ENCODE results near the gene APOLD1. TPM values are rescaled to one million over a fixed set of nuclear protein-coding genes. Genes with fewer than 3 reads are reported as not detected.

APOLD1 gene
- total and polyA plus RNA-seq, 2 of the 4 experiments (the other 2 are of a cell fraction) = 2.3 to 4.5 TPM

DNA sequence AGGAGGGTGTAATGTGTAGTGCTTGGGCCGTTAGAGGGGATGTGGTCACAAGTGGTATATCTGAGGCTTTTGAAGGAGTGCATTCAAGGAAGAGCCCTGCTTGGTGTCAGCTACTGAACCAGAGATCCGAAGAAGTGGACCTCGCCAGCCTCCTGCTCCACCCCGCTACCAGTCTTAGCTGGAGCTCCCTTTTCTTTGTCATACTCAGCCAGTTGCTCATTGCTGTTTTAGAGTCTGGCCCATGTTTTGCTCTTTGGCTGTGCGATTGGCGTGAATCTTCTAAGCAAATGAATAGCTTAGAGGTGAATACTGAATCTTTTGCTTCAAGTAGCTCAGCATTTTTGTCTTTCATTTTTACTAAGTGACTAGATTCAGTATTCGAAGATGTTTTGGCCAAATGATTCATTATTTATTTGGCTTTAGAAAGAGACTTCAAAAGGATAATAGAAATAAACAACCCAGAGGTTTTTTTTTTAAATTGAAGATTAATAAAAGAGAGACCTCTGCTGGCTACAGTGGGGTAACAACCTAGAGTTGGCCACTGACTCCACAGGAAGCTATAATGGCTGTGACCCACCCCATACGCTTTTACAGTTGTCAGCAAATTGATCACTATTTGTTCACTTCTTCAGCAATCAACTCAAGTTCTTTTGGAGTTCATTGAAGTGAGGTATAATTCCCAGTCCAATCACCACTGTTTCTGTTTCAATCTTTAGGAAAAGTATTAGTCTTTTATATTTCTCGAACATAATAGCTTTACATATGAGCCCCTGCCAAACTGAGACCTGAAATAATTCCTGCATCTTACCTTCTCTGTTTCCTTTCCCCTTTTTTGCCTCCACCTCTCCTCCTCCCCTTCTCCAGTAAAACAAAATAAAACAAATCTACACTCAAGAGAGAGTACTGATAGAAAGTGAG lies 48.4 kb upstream of the APOLD1 start:
- peak; percentile 85 for DNase-seq
- H3K27ac ChIP-seq (ENCODE audit: insufficient read depth, low read length) = peak overlapping the region; percentile 76
- peaks cover 7% of the 10 kb centered on the region; the same call in 1 of the 2 replicates for H3K9me1 ChIP-seq (ENCODE audit: insufficient read depth, low read length)
- H3K4me1 ChIP-seq (ENCODE audit: control insufficient read depth, insufficient read depth, low read length) = peaks cover 16% of the 10 kb centered on the region
- H2AK5ac ChIP-seq (ENCODE audit: low read depth, low read length) = peak overlapping the region; percentile 20
- H3K4me3 ChIP-seq (ENCODE audit: insufficient read depth, low read depth, low read length) = peak overlapping the region; percentile 16; the same call in 1 of the 2 replicates
- H2BK15ac ChIP-seq (ENCODE audit: low read depth, low read length) = peak overlapping the region; percentile 87; the same call in 2 of the 3 replicates
- H3K9ac ChIP-seq (ENCODE audit: low read depth, low read length) = peak overlapping the region; percentile 49
- H2BK20ac ChIP-seq (ENCODE audit: low read depth, low read length) = peak overlapping the region; percentile 82; the same call in 1 of the 2 replicates
- BruUV-seq (replicated peaks) = no TSS peak
- intact Hi-C loops (cut with micrococcal nuclease) = no loop called here
- in situ Hi-C loops (cut with MboI; ENCODE audit: low sequenced_read_pairs) = no loop called here
- H4K20me1 ChIP-seq (ENCODE audit: insufficient read depth, low read length) = 0 out of 2 replicates have a peak, but pooled peaks cover 3% of the 10 kb centered on the region
- H3K56ac ChIP-seq (ENCODE audit: extremely low read depth, insufficient read depth, low read length) = peak overlapping the region; percentile 75; the same call in 1 of the 2 replicates
- no peaks in the 10 kb centered on the region for H3K36me3 ChIP-seq (ENCODE audit: control insufficient read depth, insufficient read depth, low read length)
- ATAC-seq (ENCODE audit: low read depth) = peak; percentile 84
- H2AK9ac ChIP-seq (replicated peaks; ENCODE audit: low read depth, low read length, poor library complexity) = peak overlapping the region; percentile 86
- peak overlapping the region; percentile 40; the same call in 1 of the 2 replicates for H3K18ac ChIP-seq (ENCODE audit: low read depth, low read length)
- dilution Hi-C loops (cut with HindIII; ENCODE audit: low sequenced_read_pairs, unreplicated experiment) = no loop called here
- peak overlapping the region; percentile 88 for H2BK120ac ChIP-seq (ENCODE audit: low read depth, low read length)
- peak overlapping the region; percentile 77 for H3K4ac ChIP-seq (ENCODE audit: low read depth, low read length)
- peaks cover 43 to 64% of the 10 kb centered on the region in 2 experiments for H3K79me1 ChIP-seq (ENCODE audit: low read depth in 1 of 2, low read length in 2 of 2)
- H4K91ac ChIP-seq (ENCODE audit: insufficient read depth, low read depth, low read length) = peak overlapping the region; percentile 53
- peak overlapping the region; percentile 8 for H3K23ac ChIP-seq (ENCODE audit: low read depth, low read length)
- POLR2A ChIA-PET (ENCODE audit: unreplicated experiment) = interaction anchor here (1.2 kb wide), 1 partner anchor 11 kb away, joined by 3 read pairs; no protein-coding TSS in a partner anchor
- H3K4me2 ChIP-seq (ENCODE audit: low read depth, low read length) = peak overlapping the region; percentile 80
- peak overlapping the region; percentile 10 for H4K5ac ChIP-seq (ENCODE audit: low read depth, low read length)
- CTCF ChIA-PET = interaction anchor here (0.6 to 2.4 kb wide), 20 partner anchors 8 to 489 kb away, joined by 3 to 15 read pairs (median 4); partner anchors contain the start of gene CDKN1B
- peak overlapping the region; percentile 26 for H3K14ac ChIP-seq (replicated peaks; ENCODE audit: low read depth, low read length)
- no peaks in the 10 kb centered on the region for H3K9me3 ChIP-seq (ENCODE audit: control insufficient read depth, insufficient read depth, low read length)
- peak overlapping the region; percentile 78 for H2BK5ac ChIP-seq (ENCODE audit: low read depth, low read length, poor library complexity, severe bottlenecking)
- WGBS, 2 experiments (ENCODE audit: extremely low coverage in 2 of 2, insufficient read length in 1 of 2) = no CpG with 5 or more reads among the region's 9 CpGs
- H2AFZ ChIP-seq (replicated peaks; ENCODE audit: low read length, poor library complexity) = peak overlapping the region; percentile 77
- no peaks in the 10 kb centered on the region for H3K27me3 ChIP-seq (ENCODE audit: control insufficient read depth, insufficient read depth, low read length)
- peak overlapping the region in 1 of 2 experiments; percentile 74; a peak in 2 of 4 replicates for H4K8ac ChIP-seq (ENCODE audit: low read depth in 2 of 2, low read length in 2 of 2)
- TF ChIP-seq MXI1 (IDR thresholded peaks at IDR 0.05; ENCODE audit: borderline replicate concordance, low read depth, low read length) = no peak
- no peak; the same call in 1 of the 2 replicates for TF ChIP-seq POLR2A (IDR thresholded peaks at IDR 0.05; ENCODE audit: low read depth, low read length)
- no peak for TF ChIP-seq RCOR1 (IDR thresholded peaks at IDR 0.05; ENCODE audit: insufficient replicate concordance, low read length)
- TF ChIP-seq, protein P1, sequence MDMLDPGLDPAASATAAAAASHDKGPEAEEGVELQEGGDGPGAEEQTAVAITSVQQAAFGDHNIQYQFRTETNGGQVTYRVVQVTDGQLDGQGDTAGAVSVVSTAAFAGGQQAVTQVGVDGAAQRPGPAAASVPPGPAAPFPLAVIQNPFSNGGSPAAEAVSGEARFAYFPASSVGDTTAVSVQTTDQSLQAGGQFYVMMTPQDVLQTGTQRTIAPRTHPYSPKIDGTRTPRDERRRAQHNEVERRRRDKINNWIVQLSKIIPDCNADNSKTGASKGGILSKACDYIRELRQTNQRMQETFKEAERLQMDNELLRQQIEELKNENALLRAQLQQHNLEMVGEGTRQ (IDR thresholded peaks at IDR 0.05; ENCODE audit: low read depth, low read length) = no peak
- TF ChIP-seq NFE2L2 (IDR thresholded peaks at IDR 0.05; ENCODE audit: low read depth, low read length) = no peak
- TF ChIP-seq, protein P2, sequence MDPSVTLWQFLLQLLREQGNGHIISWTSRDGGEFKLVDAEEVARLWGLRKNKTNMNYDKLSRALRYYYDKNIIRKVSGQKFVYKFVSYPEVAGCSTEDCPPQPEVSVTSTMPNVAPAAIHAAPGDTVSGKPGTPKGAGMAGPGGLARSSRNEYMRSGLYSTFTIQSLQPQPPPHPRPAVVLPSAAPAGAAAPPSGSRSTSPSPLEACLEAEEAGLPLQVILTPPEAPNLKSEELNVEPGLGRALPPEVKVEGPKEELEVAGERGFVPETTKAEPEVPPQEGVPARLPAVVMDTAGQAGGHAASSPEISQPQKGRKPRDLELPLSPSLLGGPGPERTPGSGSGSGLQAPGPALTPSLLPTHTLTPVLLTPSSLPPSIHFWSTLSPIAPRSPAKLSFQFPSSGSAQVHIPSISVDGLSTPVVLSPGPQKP (IDR thresholded peaks at IDR 0.05; ENCODE audit: borderline replicate concordance, low read depth, low read length) = no peak
- 0 out of 2 replicates have a peak, but pooled peaks have one; percentile 23 for TF ChIP-seq FOS (IDR thresholded peaks at IDR 0.05; ENCODE audit: low read depth, low read length)
- TF ChIP-seq CHD1 (IDR thresholded peaks at IDR 0.05; ENCODE audit: low read depth, low read length) = no peak
- TF ChIP-seq RAD21 (IDR thresholded peaks at IDR 0.05; ENCODE audit: low read length) = peak; percentile 49
- TF ChIP-seq BHLHE40 (IDR thresholded peaks at IDR 0.05; ENCODE audit: low read depth, low read length) = no peak
- peak; percentile 56 for TF ChIP-seq SMC3 (IDR thresholded peaks at IDR 0.05; ENCODE audit: low read depth, low read length)
- no peak for TF ChIP-seq CEBPB (IDR thresholded peaks at IDR 0.05; ENCODE audit: low read depth, low read length)
- no peak for TF ChIP-seq MAZ (IDR thresholded peaks at IDR 0.05; ENCODE audit: borderline replicate concordance, low read depth, low read length)
- peak; percentile 72 for TF ChIP-seq MAFK (IDR thresholded peaks at IDR 0.05; ENCODE audit: low read depth, low read length)

Measured in IMR-90 (cell line).